Ascending aorta (tissue), 2 donors: ENCODE measurements around the gene RAET1G. TPM values are rescaled to one million over a fixed set of nuclear protein-coding genes. Genes with fewer than 3 reads are reported as not detected.
A peak's percentile ranks its signal among the peaks of the same experiment; 100 is the strongest.

Source experiments
- DNase-seq, 2 donors: peaks; one replicate each; pipeline ENCODE4 v3.0.0-alpha.2; 2019; ENCODE audit warnings: low spot score in 2 of 2
- H3K27ac ChIP-seq, 2 donors: fragments of 200-600 bp; sonication (generic); one replicate each; pipeline ENCODE4 v1.5.1; 2016 to 2017; ENCODE audit warnings: mild to moderate bottlenecking in 1 of 2
- H3K27me3 ChIP-seq: fragments of 200-600 bp; sonication (generic); one replicate; pipeline ENCODE4 v1.5.1; 2017
- H3K36me3 ChIP-seq, 2 donors: fragments of 200-600 bp; sonication (generic); one replicate each; pipeline ENCODE4 v1.5.1; 2016
- H3K4me1 ChIP-seq, 2 donors: fragments of 200-600 bp; sonication (generic); one replicate each; pipeline ENCODE4 v1.5.1; 2016 to 2017; ENCODE audit warnings: mild to moderate bottlenecking in 1 of 2
- H3K4me3 ChIP-seq, 2 donors: fragments of 200-600 bp; sonication (generic); one replicate each; pipeline ENCODE4 v1.5.1; 2016 to 2017; ENCODE audit warnings: mild to moderate bottlenecking in 1 of 2
- H3K9me3 ChIP-seq, 2 donors: fragments of 200-600 bp; sonication (generic); one replicate each; pipeline ENCODE4 v1.5.1; 2016
- intact Hi-C: fragments of 100-400 bp; cut with DNase I; formaldehyde crosslinking; loops from one replicate; pipeline ENCODE4 v1.15.1; 2023
- total RNA-seq: library from RNA; depleted of rRNA; stranded (reverse); fragments of >200 nt; gene quantifications from one replicate; pipeline ENCODE4 v1.1.0, GENCODE V29; 2016
- TF ChIP-seq, protein P1 (sequence below), 3 experiments: fragments of 200-600 bp in 2 of 3; fragments of 450-650 bp in 1 of 3; sonication (generic) in 2 of 3; IDR thresholded peaks; one replicate each; pipeline ENCODE4 v1.5.1; 2016 to 2019; ENCODE audit warnings: antibody characterized with exemption in 3 of 3, mild to moderate bottlenecking in 1 of 3, moderate library complexity in 1 of 3

Gene RAET1G
- total RNA-seq, 1 donor from 2014 or later, result not detected

DNA sequence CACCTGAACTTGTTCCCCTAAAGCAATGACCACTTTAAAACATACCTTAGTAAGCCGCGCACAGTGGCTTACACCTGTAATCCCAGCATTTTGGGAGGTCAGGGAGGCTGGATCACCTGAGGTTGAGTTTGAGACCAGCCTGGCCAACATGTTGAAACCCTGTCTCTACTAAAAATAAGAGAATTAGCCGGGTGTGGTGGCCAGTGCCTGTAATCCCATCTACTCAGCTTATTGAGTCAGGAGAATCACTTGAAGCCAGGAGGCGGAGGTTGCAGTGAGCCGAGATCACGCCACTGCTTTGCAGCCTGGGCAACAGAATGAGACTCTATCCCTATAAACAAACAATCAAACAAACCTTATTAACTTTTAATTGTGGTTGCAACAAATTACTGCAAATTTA, 23.4 kb downstream of the RAET1G start:
- no peaks in the 10 kb centered on the region for H3K27me3 ChIP-seq
- H3K4me1 ChIP-seq, result peaks cover 12 to 26% of the 10 kb centered on the region in 2 donors
- TF ChIP-seq, protein P1, sequence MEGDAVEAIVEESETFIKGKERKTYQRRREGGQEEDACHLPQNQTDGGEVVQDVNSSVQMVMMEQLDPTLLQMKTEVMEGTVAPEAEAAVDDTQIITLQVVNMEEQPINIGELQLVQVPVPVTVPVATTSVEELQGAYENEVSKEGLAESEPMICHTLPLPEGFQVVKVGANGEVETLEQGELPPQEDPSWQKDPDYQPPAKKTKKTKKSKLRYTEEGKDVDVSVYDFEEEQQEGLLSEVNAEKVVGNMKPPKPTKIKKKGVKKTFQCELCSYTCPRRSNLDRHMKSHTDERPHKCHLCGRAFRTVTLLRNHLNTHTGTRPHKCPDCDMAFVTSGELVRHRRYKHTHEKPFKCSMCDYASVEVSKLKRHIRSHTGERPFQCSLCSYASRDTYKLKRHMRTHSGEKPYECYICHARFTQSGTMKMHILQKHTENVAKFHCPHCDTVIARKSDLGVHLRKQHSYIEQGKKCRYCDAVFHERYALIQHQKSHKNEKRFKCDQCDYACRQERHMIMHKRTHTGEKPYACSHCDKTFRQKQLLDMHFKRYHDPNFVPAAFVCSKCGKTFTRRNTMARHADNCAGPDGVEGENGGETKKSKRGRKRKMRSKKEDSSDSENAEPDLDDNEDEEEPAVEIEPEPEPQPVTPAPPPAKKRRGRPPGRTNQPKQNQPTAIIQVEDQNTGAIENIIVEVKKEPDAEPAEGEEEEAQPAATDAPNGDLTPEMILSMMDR (IDR thresholded peaks at IDR 0.05), result no peak
- DNase-seq, result no peak
- intact Hi-C loops, result no loop called here
- no peaks in the 10 kb centered on the region for H3K36me3 ChIP-seq
- H3K4me3 ChIP-seq, result no peak overlapping the region
- H3K27ac ChIP-seq, result no peak overlapping the region
- H3K9me3 ChIP-seq, result no peaks in the 10 kb centered on the region

DNA sequence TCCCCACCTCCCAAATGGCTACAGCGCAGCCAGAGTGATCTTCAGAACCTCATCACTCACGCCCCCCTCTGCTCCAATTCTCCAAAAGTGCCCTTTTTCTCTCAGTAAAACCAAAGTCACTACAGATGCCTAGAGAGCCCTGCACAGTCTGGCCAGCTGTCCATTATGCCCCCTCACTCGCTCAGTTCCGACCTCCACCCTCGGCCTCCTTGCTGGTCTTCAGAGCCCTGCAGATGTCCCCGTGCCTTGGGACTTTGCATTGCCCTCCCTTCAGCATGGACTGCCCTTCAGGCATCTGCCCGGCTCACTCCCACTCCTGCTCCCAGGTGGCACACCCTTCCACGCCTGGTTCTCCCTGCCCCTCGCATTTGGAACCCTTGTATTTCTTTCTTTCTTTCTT, 24.0 kb downstream of the RAET1G start:
- Histone ChIP-seq H3K4me3 (no peak overlapping the region), H3K4me1 (peaks cover 12 to 26% of the 10 kb centered on the region in 2 donors), H3K36me3 (no peaks in the 10 kb centered on the region), H3K27me3 (no peaks in the 10 kb centered on the region), H3K9me3 (no peaks in the 10 kb centered on the region), H3K27ac (no peak overlapping the region)
- TF ChIP-seq, protein P1 (IDR thresholded peaks at IDR 0.05), result no peak
- DNase-seq, result no peak
- intact Hi-C loops, result no loop called here

DNA sequence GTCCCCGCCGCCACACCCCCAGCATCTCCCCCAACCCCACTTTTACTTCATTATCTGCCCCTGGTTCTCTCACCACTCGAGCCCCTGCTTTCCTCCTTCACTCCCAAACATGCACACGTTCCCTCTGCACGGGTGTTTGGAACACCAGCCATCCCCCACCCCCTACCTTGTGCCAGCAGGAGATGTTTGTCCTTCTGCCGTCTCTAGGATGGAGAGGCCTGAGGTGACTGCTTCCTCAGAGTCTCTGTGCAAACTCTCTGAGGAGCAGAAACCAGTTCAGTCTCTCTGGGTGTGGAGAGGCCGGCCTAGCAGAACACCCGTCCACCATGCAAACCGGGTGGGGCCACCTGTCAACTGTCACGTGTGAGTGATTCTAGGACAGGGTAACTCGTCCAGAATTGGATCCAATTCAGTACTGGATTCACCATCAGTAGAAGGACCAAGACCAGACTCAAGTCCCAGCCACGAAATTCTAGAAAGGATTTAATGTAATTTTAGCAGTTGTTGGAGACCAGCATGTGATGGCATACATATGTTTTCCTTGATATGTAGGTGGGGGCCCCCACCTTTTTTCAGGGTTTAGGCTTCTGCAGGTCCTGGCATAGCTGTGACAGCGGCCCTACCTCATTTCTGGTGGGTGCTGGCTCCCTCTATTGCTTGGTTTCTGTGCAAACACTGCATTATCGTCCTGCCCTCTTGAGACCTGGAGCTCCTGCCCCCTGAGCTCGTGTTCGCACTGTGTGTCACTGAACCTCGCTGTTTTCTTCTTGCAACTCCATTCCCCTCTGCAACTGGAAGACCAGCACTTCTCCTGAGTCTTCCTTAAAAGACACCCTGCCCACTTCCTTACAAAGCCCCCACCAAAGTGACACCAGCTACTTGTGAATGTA, 24.8 kb downstream of the RAET1G start, which contains the start of gene RAET1E:
RAET1E (minus strand) TSS at position 259 of the 890 bp plus-strand sequence. CDS start 7,212 bp downstream, outside the sequence.
- no peak for DNase-seq
- intact Hi-C loops, result loop anchor here (1.0 to 2.0 kb wide), 3 partner anchors 25 to 33 kb away; partner anchors contain the start of genes LRP11 and RAET1G
- Histone ChIP-seq H3K4me1 (peaks cover 12 to 26% of the 10 kb centered on the region in 2 donors), H3K4me3 (peak within 1 kb of the TSS; percentile 47 to 61), H3K36me3 (no peaks in the 10 kb centered on the region), H3K9me3 (no peaks in the 10 kb centered on the region), H3K27me3 (no peaks in the 10 kb centered on the region), H3K27ac (peak within 1 kb of the TSS; percentile 76 to 86)
- TF ChIP-seq, protein P1 (IDR thresholded peaks at IDR 0.05), result no peak

DNA sequence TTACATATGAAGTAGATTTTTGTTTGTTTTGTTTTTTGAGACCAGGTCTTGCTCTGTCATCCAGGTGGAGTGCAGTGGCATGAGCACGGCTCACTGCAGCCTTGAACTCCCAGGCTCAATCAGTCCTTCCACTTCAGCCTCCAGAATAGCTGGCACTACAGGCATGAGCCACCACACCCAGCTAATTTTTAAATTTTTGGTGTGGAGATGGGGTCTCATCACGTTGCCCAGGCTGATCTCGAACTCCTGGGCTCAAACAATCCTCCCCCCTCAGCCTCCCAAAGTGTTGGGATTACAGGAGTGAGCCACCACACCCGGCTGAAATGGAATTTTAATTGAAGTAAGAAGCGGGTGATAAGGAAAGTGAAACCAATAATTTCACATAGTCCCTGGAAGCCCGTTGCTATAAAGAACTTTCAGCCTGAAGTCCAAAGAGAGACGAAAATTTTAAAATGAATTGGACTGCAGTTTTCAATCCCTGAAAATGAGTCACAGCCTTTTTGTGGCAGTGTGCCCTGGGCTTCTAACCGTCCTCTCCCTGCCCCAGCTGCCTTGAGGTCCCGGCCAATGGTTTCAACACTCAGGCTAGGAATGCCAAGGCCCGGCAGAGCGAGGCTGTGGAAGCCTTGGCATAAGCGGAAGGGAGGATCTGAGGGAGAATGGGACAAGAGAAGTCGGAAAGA, 25.8 kb downstream of the RAET1G start:
- peak overlapping the region; percentile 47 to 61 for H3K4me3 ChIP-seq
- peak; percentile 36 to 94 for DNase-seq
- H3K27me3 ChIP-seq, result no peaks in the 10 kb centered on the region
- intact Hi-C loops, result loop anchor here (1.0 to 2.0 kb wide), 3 partner anchors 26 to 32 kb away; partner anchors contain the start of genes LRP11 and RAET1G
- TF ChIP-seq, protein P1 (IDR thresholded peaks at IDR 0.05), result no peak
- H3K27ac ChIP-seq, result peak overlapping the region; percentile 76 to 86
- peaks cover 12 to 26% of the 10 kb centered on the region in 2 donors for H3K4me1 ChIP-seq
- no peaks in the 10 kb centered on the region for H3K9me3 ChIP-seq
- H3K36me3 ChIP-seq, result no peaks in the 10 kb centered on the region

DNA sequence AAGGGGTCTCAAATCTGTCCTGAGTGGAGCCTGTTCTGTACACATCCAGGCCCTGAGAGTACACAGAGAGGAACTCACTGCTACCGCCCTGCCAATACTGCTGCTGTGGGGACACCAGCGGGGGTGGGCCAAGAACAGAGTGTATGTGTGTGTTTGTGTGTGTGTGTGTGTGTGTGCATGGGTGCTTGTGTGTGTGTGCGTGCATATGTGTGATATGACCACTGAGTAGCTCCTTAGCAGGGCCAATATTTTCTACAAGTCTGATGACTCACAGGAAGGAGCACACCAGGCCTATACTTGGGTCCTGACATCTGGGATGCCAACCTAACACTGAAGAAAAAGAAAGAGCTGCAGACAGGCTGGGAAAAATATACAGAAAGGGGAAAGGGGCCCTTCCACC, 26.4 kb downstream of the RAET1G start:
- Histone ChIP-seq H3K4me3 (peak overlapping the region; percentile 47 to 61), H3K27ac (peak overlapping the region; percentile 77 to 86), H3K36me3 (no peaks in the 10 kb centered on the region), H3K9me3 (no peaks in the 10 kb centered on the region), H3K4me1 (peaks cover 12 to 26% of the 10 kb centered on the region in 2 donors), H3K27me3 (no peaks in the 10 kb centered on the region)
- intact Hi-C loops, result loop anchor here (2.0 kb wide), 2 partner anchors 26 to 32 kb away; partner anchors contain the start of genes LRP11 and RAET1G
- TF ChIP-seq, protein P1 (IDR thresholded peaks at IDR 0.05), result no peak
- DNase-seq, result no peak
